HEK293T (cell line): ENCODE measurements around the gene RENBP.

Source experiments
- FOXM1 ChIP-seq: fragments of 450-650 bp; IDR thresholded peaks from 2 replicates; pipeline ENCODE4 v1.6.1; 2017; ENCODE audit warnings: mild to moderate bottlenecking, borderline replicate concordance
- L3MBTL2 ChIP-seq: fragments of 450-650 bp; conservative IDR thresholded peaks from 2 replicates; pipeline ENCODE4 v1.6.1; 2016; ENCODE audit warnings: mild to moderate bottlenecking
- LEF1 ChIP-seq: fragments of 450-650 bp; IDR thresholded peaks from 2 replicates; pipeline ENCODE4 v1.6.1; 2017; ENCODE audit warnings: mild to moderate bottlenecking, borderline replicate concordance
- SP1 ChIP-seq: fragments of 450-650 bp; IDR thresholded peaks from 2 replicates; pipeline ENCODE4 v1.6.1; 2017

GRCh38 chrX:153993079-153993478 lies 48.6 kb upstream of the RENBP start:
- TF ChIP-seq L3MBTL2: no peak
- no peak for TF ChIP-seq FOXM1
- no peak for TF ChIP-seq SP1
- TF ChIP-seq LEF1: no peak
